ENCODE measurements around the gene SHISA4.

The SHISA4 gene

GRCh38 chr1:201882665-201883132, 6.0 kb upstream of the SHISA4 start:
- DNase-seq, result no peak

GRCh38 chr1:201883266-201883665, 5.4 kb upstream of the SHISA4 start:
- DNase-seq, result no peak

GRCh38 chr1:201883786-201884185, 4.9 kb upstream of the SHISA4 start:
- no peak for DNase-seq

GRCh38 chr1:201884425-201884824, 4.3 kb upstream of the SHISA4 start:
- DNase-seq, result no peak

- no peak for DNase-seq
Measured at GRCh38 chr1:201885531-201886075, 3.1 kb upstream of the SHISA4 start.

- DNase-seq, result no peak
Measured at GRCh38 chr1:201886103-201886885, 2.4 kb upstream of the SHISA4 start.

GRCh38 chr1:201887116-201887866, 1.4 kb upstream of the SHISA4 start:
- DNase-seq, result no peak

GRCh38 chr1:201889090-201889968, 631 bp downstream of the SHISA4 start:
- DNase-seq, result no peak

GRCh38 chr1:201890223-201890622, 1.5 kb downstream of the SHISA4 start:
- DNase-seq, result no peak

- no peak for DNase-seq
Measured at GRCh38 chr1:201890806-201891450, 2.2 kb downstream of the SHISA4 start.

- no peak for DNase-seq
Measured at GRCh38 chr1:201891451-201892045, 2.9 kb downstream of the SHISA4 start.

GRCh38 chr1:201892211-201892610, 3.5 kb downstream of the SHISA4 start:
- DNase-seq, result no peak

GRCh38 chr1:201893431-201893830, 4.7 kb downstream of the SHISA4 start:
- DNase-seq, result no peak

GRCh38 chr1:201894343-201895119, 5.8 kb downstream of the SHISA4 start:
- DNase-seq, result no peak

GRCh38 chr1:201895120-201895665, 6.5 kb downstream of the SHISA4 start:
- no peak for DNase-seq

GRCh38 chr1:201895913-201896807, 7.5 kb downstream of the SHISA4 start:
- DNase-seq, result peak; percentile 63

- no peak for DNase-seq
Measured at GRCh38 chr1:201896951-201897391, 8.3 kb downstream of the SHISA4 start.

GRCh38 chr1:201898240-201898894, 9.7 kb downstream of the SHISA4 start:
- no peak for DNase-seq

GRCh38 chr1:201898992-201899391, 10.3 kb downstream of the SHISA4 start:
- DNase-seq, result no peak

Data from NCI-H510A (cell line).